ENCODE data around the gene DEK. TPM values are rescaled to one million over a fixed set of nuclear protein-coding genes. Genes with fewer than 3 reads are reported as not detected.

DEK gene
- total and polyA plus RNA-seq, 7 donors, result 64.9 to 236 (median 181) TPM

DNA sequence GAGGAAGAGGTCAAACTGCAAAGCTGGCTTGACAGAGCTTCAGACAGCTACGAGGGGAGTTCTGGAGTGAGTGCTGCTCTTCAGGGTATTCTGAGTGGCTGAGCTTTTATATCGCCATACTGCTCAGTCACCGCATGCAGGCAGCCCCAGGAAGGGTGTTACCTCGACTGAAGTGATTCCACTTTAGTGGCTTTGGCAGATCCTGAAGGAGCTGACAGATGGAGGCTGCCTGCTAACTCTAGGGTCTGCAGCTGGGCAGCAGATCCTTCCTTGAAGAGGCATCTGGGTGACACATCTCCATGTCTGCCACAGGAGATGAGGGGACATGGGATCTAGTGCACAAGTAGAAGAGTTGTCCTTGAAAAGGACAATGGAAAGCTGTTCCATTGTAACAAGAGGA lies 3.7 kb upstream of the DEK start:
- Histone ChIP-seq H3K36me3 (no peaks in the 10 kb centered on the region), H3K4me3 (no peak overlapping the region), H3K9me3 (no peaks in the 10 kb centered on the region), H3K4me1 (peaks cover 0 to 6% (median 0%) of the 10 kb centered on the region in 4 donors), H3K27me3 (no peaks in the 10 kb centered on the region), H3K27ac (no peak overlapping the region)
- WGBS, 2 donors, result 88 to 89% methylated on average over 4 of the region's 4 CpGs
- no peak for DNase-seq
- TF ChIP-seq POLR2AphosphoS5 (IDR thresholded peaks at IDR 0.05) (no peak), POLR2A (IDR thresholded peaks at IDR 0.05) (no peak), EP300 (IDR thresholded peaks at IDR 0.05) (no peak)
- TF ChIP-seq, protein P1, sequence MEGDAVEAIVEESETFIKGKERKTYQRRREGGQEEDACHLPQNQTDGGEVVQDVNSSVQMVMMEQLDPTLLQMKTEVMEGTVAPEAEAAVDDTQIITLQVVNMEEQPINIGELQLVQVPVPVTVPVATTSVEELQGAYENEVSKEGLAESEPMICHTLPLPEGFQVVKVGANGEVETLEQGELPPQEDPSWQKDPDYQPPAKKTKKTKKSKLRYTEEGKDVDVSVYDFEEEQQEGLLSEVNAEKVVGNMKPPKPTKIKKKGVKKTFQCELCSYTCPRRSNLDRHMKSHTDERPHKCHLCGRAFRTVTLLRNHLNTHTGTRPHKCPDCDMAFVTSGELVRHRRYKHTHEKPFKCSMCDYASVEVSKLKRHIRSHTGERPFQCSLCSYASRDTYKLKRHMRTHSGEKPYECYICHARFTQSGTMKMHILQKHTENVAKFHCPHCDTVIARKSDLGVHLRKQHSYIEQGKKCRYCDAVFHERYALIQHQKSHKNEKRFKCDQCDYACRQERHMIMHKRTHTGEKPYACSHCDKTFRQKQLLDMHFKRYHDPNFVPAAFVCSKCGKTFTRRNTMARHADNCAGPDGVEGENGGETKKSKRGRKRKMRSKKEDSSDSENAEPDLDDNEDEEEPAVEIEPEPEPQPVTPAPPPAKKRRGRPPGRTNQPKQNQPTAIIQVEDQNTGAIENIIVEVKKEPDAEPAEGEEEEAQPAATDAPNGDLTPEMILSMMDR (IDR thresholded peaks at IDR 0.05), result no peak
- intact Hi-C loops (cut with DNase I), result no loop called here

DNA sequence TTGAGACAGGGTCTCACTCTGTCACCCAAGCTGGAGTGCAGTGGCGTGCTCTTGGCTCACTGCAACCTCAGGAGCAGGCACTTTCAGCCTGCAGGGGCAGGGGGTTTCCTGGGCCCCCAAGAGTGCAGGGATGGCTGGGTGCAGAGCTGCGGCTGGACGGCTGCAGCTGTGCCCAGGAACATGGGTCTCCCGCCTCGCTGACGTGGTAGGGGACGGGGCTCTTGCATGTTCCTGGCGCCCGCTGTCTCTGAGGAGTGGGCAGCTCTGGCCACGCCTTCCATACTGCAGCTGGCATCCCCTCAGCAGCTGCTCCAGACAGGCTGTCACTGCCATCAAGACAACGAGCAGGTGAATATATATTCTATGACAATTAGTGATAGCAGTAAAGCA lies 2.2 kb upstream of the DEK start:
- intact Hi-C loops (cut with DNase I), result no loop called here
- Histone ChIP-seq H3K27ac (no peak overlapping the region), H3K36me3 (no peaks in the 10 kb centered on the region), H3K4me1 (peaks cover 0 to 20% (median 14%) of the 10 kb centered on the region in 4 donors), H3K9me3 (no peaks in the 10 kb centered on the region), H3K4me3 (no peak overlapping the region), H3K27me3 (no peaks in the 10 kb centered on the region)
- DNase-seq, result no peak
- TF ChIP-seq EP300 (IDR thresholded peaks at IDR 0.05), result no peak
- TF ChIP-seq, protein P1 (IDR thresholded peaks at IDR 0.05), result no peak
- no peak for TF ChIP-seq POLR2AphosphoS5 (IDR thresholded peaks at IDR 0.05)
- TF ChIP-seq POLR2A (IDR thresholded peaks at IDR 0.05), result no peak
- 89 to 97% methylated on average over 11 of the region's 11 CpGs for WGBS, 2 donors

DNA sequence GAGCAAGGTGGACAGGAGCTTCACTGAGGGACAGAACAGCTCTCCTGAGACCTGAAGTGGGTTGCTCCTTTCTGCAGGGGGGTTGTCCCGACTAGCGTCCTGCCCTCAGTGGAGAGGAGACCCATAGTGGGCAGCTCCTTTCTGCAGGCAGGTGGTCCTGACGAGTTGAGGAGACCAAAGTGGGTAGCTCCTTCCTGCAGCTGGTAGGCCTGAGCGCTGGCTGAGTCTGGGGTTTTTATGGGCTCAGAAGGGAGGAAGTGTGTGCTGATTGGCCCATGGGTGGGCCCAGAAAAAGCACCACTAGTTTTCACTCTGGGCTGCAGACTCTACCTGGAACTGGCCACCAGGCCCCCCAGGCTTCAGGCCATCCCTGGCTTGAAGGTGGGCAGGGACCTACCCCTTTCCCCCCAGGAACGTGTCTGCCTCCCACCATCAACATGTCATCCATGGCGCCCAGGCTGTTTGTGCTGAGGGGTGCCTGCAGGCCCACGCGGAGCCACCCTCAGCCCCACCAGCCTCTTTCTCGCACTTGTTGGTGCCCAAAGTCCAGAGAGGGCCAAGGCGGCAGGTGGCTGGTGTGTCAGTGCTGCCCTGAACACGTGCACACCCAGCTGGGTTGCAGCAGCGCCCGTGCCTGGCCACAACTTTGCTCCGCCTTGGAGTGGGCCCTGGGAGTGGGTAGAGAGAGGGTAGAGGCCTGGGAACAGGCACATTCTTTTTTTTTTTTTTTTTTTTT lies 1.6 kb upstream of the DEK start:
- H3K9me3 ChIP-seq, result no peaks in the 10 kb centered on the region
- no peak for DNase-seq
- WGBS, 2 donors, result 93 to 97% methylated on average over 14 of the region's 14 CpGs
- intact Hi-C loops (cut with DNase I), result loop anchor here (2.0 kb wide), 1 partner anchor 111 kb away; the partner anchor contains the start of genes KDM1B and TPMT
- no peaks in the 10 kb centered on the region for H3K27me3 ChIP-seq
- H3K4me1 ChIP-seq, result peaks cover 0 to 26% (median 20%) of the 10 kb centered on the region in 4 donors
- H3K4me3 ChIP-seq, result no peak overlapping the region
- H3K27ac ChIP-seq, result no peak overlapping the region
- TF ChIP-seq POLR2A (IDR thresholded peaks at IDR 0.05), result no peak
- TF ChIP-seq POLR2AphosphoS5 (IDR thresholded peaks at IDR 0.05), result no peak
- TF ChIP-seq, protein P1 (IDR thresholded peaks at IDR 0.05), result no peak
- no peak for TF ChIP-seq EP300 (IDR thresholded peaks at IDR 0.05)
- no peaks in the 10 kb centered on the region for H3K36me3 ChIP-seq

DNA sequence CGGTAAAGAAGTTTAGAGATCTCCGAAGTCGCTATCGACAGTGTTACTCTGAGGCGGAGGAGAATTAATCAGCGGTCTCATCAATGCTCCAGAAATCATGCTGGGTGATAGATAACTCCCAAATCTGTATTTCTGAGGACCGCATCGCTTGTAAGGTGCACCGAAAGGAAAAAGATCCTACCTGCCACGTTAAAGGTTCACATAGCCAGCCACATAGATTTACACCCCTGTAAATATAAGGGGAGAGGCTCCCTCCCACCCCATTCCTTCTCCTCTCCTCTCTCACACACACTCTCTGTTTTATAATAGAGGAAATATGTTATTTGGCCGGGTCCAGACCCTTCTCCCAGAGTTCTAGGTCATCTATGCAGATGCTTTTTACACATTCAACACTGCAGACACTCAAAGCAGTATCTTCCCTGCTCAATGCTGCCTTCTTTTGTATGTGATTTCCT lies 620 bp upstream of the DEK start:
- DNase-seq, result no peak
- intact Hi-C loops (cut with DNase I), result loop anchor here (2.0 to 5.0 kb wide), 2 partner anchors 53 to 110 kb away; partner anchors contain the start of genes KDM1B and TPMT
- 1 to 4% methylated on average over 11 of the region's 11 CpGs for WGBS, 2 donors
- Histone ChIP-seq H3K4me3 (peak overlapping the region; percentile 69 to 93 (median 74)), H3K27ac (peak overlapping the region; percentile 95 to 100 (median 98)), H3K4me1 (peaks cover 0 to 36% (median 28%) of the 10 kb centered on the region in 4 donors), H3K27me3 (no peaks in the 10 kb centered on the region), H3K9me3 (no peaks in the 10 kb centered on the region), H3K36me3 (no peaks in the 10 kb centered on the region)
- TF ChIP-seq, protein P1 (IDR thresholded peaks at IDR 0.05), result no peak
- no peak for TF ChIP-seq POLR2AphosphoS5 (IDR thresholded peaks at IDR 0.05)
- no peak for TF ChIP-seq POLR2A (IDR thresholded peaks at IDR 0.05)
- TF ChIP-seq EP300 (IDR thresholded peaks at IDR 0.05), result no peak
